HepG2 (cell line): Measurements from ENCODE around the gene RELB. TPM values are rescaled to one million over a fixed set of nuclear protein-coding genes. Genes with fewer than 3 reads are reported as not detected.

Source experiments
- ATAC-seq: fragments of 200-7000 bp; cut with Tn5 transposase; 3 replicates; pipeline ENCODE4 v1.9.1; 2020; ENCODE audit warnings: mild to moderate bottlenecking, moderate library complexity
- BruUV-seq: library from RNA; stranded (reverse); fragments of 400-500 nt; replicated peaks from 2 replicates; lab custom pipeline; 2021; lab: Mats Ljungman, UMichigan
- CTCF ChIA-PET: fragments of 300-600 bp; formaldehyde crosslinking; extraction: SDS; loops from one replicate; lab custom pipeline; 2021; ENCODE audit warnings: low total read pairs, inconsistent platforms, low intra/inter-chr PET ratio; lab: Yijun Ruan, JAX
- POLR2A ChIA-PET: fragments of 350-600 bp; sonication (Branson Sonifier 250); formaldehyde crosslinking; loops from one replicate; lab custom pipeline; 2020; ENCODE audit warnings: antibody characterized with exemption, inconsistent platforms; lab: Yijun Ruan, JAX
- DNase-seq: peaks from one replicate; pipeline ENCODE4 v3.0.0-alpha.2; 2015; ENCODE audit warnings: low spot score
- FAIRE-seq: peaks from 3 replicates; lab custom pipeline; 2011; peaks lifted over from hg19 to GRCh38; lab: Jason Lieb, UNC
- H2AFZ ChIP-seq: one replicate; pipeline ENCODE4 v1.6.1; 2011; ENCODE audit warnings: low read length, inconsistent platforms
- H3K27ac ChIP-seq: fragments of 300-600 bp; 3 replicates; pipeline ENCODE4 v1.8.0; 2011; ENCODE audit warnings: mixed run types, mild to moderate bottlenecking, mixed read lengths, low read length, inconsistent platforms; ENCODE audit not compliant: insufficient read depth; ENCODE audit errors: extremely low read length
- H3K27me3 ChIP-seq, 2 experiments: fragments of 200-600 bp in 1 of 2; 2 replicates in 1 of 2; 3 replicates in 1 of 2; pipeline versions ENCODE4 v1.6.0 to v1.8.0; 2011; ENCODE audit warnings: low read length in 2 of 2, mild to moderate bottlenecking in 2 of 2, moderate library complexity in 2 of 2, inconsistent platforms in 1 of 2; ENCODE audit not compliant: insufficient read depth in 2 of 2, control insufficient read depth in 1 of 2
- H3K36me3 ChIP-seq, 2 experiments: fragments of 200-600 bp in 1 of 2; replicated peaks in 1 of 2; 2 replicates in 1 of 2; 3 replicates in 1 of 2; pipeline versions ENCODE4 v1.5.1 to v1.8.0; 2011; ENCODE audit warnings: low read length in 2 of 2, inconsistent platforms in 1 of 2; ENCODE audit not compliant: insufficient read depth in 2 of 2, control insufficient read depth in 1 of 2
- H3K4me1 ChIP-seq: 2 replicates; pipeline ENCODE4 v1.5.1; 2012; ENCODE audit warnings: low read length, inconsistent platforms; ENCODE audit not compliant: insufficient read depth
- H3K4me2 ChIP-seq: 2 replicates; pipeline ENCODE4 v1.6.0; 2011; ENCODE audit warnings: low read depth, low read length, inconsistent platforms
- H3K4me3 ChIP-seq, 3 experiments: fragments of 200-600 bp in 1 of 3; sonication (generic), shearing (Covaris generic) in 1 of 3; replicated peaks in 1 of 3; 2 replicates each; pipeline ENCODE4 v1.5.1; 2011 to 2016; ENCODE audit warnings: low read length in 3 of 3, inconsistent platforms in 2 of 3, low read depth in 2 of 3, mild to moderate bottlenecking in 2 of 3, control low read depth in 1 of 3, mixed read lengths in 1 of 3; ENCODE audit not compliant: insufficient read depth in 1 of 3
- H3K79me2 ChIP-seq: one replicate; pipeline ENCODE4 v1.6.1; 2011; ENCODE audit warnings: low read length, inconsistent platforms; ENCODE audit not compliant: insufficient read depth
- H3K9ac ChIP-seq: 2 replicates; pipeline ENCODE4 v1.6.0; 2011; ENCODE audit warnings: mild to moderate bottlenecking, low read depth, low read length, inconsistent platforms; ENCODE audit not compliant: insufficient read depth
- H3K9me3 ChIP-seq: 2 replicates; pipeline ENCODE4 v1.5.1; 2012; ENCODE audit warnings: mild to moderate bottlenecking, low read length
- H4K20me1 ChIP-seq: 2 replicates; pipeline ENCODE4 v1.6.0; 2011; ENCODE audit warnings: inconsistent platforms, mild to moderate bottlenecking, low read length, moderate library complexity; ENCODE audit not compliant: insufficient read depth
- ARID3A ChIP-seq: IDR thresholded peaks from 2 replicates; pipeline ENCODE4 v1.6.1; 2012; ENCODE audit warnings: low read depth, low read length, improper control_type of control experiment
- ARID5B ChIP-seq: IDR thresholded peaks from 2 replicates; pipeline ENCODE4 v1.4.0; 2020; ENCODE audit warnings: mild to moderate bottlenecking, missing genetic modification reagents
- ERF ChIP-seq: IDR thresholded peaks from 2 replicates; pipeline ENCODE4 v1.6.1; 2018; ENCODE audit warnings: missing biosample characterization, missing genetic modification reagents
- FOXP4 ChIP-seq: sonication (generic); formaldehyde crosslinking; IDR thresholded peaks from 2 replicates; pipeline ENCODE4 v1.4.0; 2020; ENCODE audit warnings: missing genetic modification reagents
- GRHL1 ChIP-seq: sonication (generic); formaldehyde crosslinking; conservative IDR thresholded peaks from 2 replicates; pipeline ENCODE4 v1.8.0; 2022; ENCODE audit warnings: missing genetic modification reagents
- HDAC2 ChIP-seq: sonication (generic); formaldehyde crosslinking; IDR thresholded peaks from 2 replicates; pipeline ENCODE4 v1.4.0; 2020; ENCODE audit warnings: missing genetic modification reagents
- KDM5A ChIP-seq: fragments of 200-600 bp; sonication (generic); IDR thresholded peaks from 2 replicates; pipeline ENCODE4 v1.7.0; 2018; ENCODE audit warnings: antibody characterized with exemption, mild to moderate bottlenecking, low read length, borderline replicate concordance
- MAFG ChIP-seq: sonication (generic); formaldehyde crosslinking; IDR thresholded peaks from 2 replicates; pipeline ENCODE4 v1.5.1; 2020; ENCODE audit warnings: mild to moderate bottlenecking, missing genetic modification reagents
- MEF2D ChIP-seq: sonication (generic); formaldehyde crosslinking; IDR thresholded peaks from 2 replicates; pipeline ENCODE4 v1.5.1; 2020; ENCODE audit warnings: mild to moderate bottlenecking, missing genetic modification reagents
- PHF20 ChIP-seq: sonication (generic); formaldehyde crosslinking; IDR thresholded peaks from 2 replicates; pipeline ENCODE4 v1.5.0; 2020; ENCODE audit warnings: mild to moderate bottlenecking, missing genetic modification reagents
- PHF21A ChIP-seq: sonication (generic); formaldehyde crosslinking; IDR thresholded peaks from 2 replicates; pipeline ENCODE4 v1.5.0; 2020; ENCODE audit warnings: mild to moderate bottlenecking, missing genetic modification reagents
- SIN3A ChIP-seq: IDR thresholded peaks from 2 replicates; pipeline ENCODE4 v1.6.1; 2011; ENCODE audit warnings: low read depth, mild to moderate bottlenecking, control low read depth, low read length, borderline replicate concordance
- TEAD3 ChIP-seq: optimal IDR thresholded peaks from 2 replicates; pipeline ENCODE3; 2016; ENCODE audit warnings: borderline replicate concordance
- ZNF282 ChIP-seq: fragments of 450-650 bp; IDR thresholded peaks from 2 replicates; pipeline ENCODE4 v1.6.1; 2018; ENCODE audit not compliant: partially characterized antibody
- ZSCAN29 ChIP-seq: sonication (generic); formaldehyde crosslinking; conservative IDR thresholded peaks from 2 replicates; pipeline ENCODE4 v1.4.0; 2020; ENCODE audit warnings: mild to moderate bottlenecking, missing genetic modification reagents
- WGBS: methylation state at CpG from one replicate; pipeline ENCODE4 v1.1.6; 2017; ENCODE audit warnings: low lambda C conversion rate; 5-methylcytosine and 5-hydroxymethylcytosine counted together
- in situ Hi-C: cut with HindIII; loops from 2 replicates; pipeline ENCODE4 v1.10.0; 2017; ENCODE audit warnings: low pct_unique_long_range_greater_than_20kb; ENCODE audit not compliant: extremely low pct_ligation_motif_present
- intact Hi-C: fragments of 100-400 bp; cut with micrococcal nuclease; formaldehyde crosslinking; loops from one replicate; pipeline ENCODE4 v1.10.0; 2022; ENCODE audit not compliant: unreplicated experiment
- polyA plus RNA-seq, 8 experiments: library from polyadenylated mRNA; depleted of rRNA in 3 of 8; stranded (reverse) in 7 of 8; unstranded in 1 of 8; fragments of >200 nt; fragmentation: Illumina TruSeq in 4 of 8; extraction: Trizol in 4 of 8; gene quantifications; 2 replicates each; pipeline versions ENCODE4 v1.2.1 to v1.2.3, GENCODE V29; 2011 to 2016; ENCODE audit warnings: low read depth in 4 of 8, missing spikeins in 1 of 8, mixed read lengths in 1 of 8; ENCODE audit not compliant: insufficient read depth in 1 of 8
- total RNA-seq, 5 experiments: library from RNA; depleted of rRNA; stranded (reverse); fragments of >200 nt; fragmentation: Illumina TruSeq; extraction: Trizol; gene quantifications; 2 replicates each; pipeline ENCODE4 v1.2.3, GENCODE V29; 2016; ENCODE audit warnings: low read depth in 1 of 5

The RELB gene
- total and polyA plus RNA-seq, 2 of the 13 experiments (the other 11 are each of a cell fraction or from before 2014, with no cell fraction given), result 1.9 to 3.5 TPM

GRCh38 chr19:45008552-45008951 is 7.3 kb downstream of the RELB start:
- ChIA-PET CTCF (no interaction called here), POLR2A (no interaction called here)
- H3K27me3 ChIP-seq, result no peaks in the 10 kb centered on the region
- BruUV-seq, result no TSS peak
- peaks cover 9% of the 10 kb centered on the region; the same call in 1 of the 2 replicates for H3K4me1 ChIP-seq
- intact Hi-C loops (no loop called here), in situ Hi-C loops (no loop called here)
- no peak for DNase-seq
- FAIRE-seq, result no peak
- H2AFZ ChIP-seq, result no peak overlapping the region
- ATAC-seq, result peak; percentile 47; the same call in 2 of the 3 replicates
- H3K27ac ChIP-seq, result no peak overlapping the region
- no peaks in the 10 kb centered on the region for H3K9me3 ChIP-seq
- H3K79me2 ChIP-seq, result no peaks in the 10 kb centered on the region
- WGBS, result 77% methylated on average over 3 of the region's 10 CpGs
- TF ChIP-seq GRHL1 (CRISPR knock-in tag) (no peak), ARID3A (no peak), ZNF282 (no peak), MEF2D (CRISPR knock-in tag) (no peak), ARID5B (CRISPR knock-in tag) (no peak), ZSCAN29 (no peak), MAFG (CRISPR knock-in tag) (no peak), SIN3A (no peak), HDAC2 (CRISPR knock-in tag) (no peak), PHF21A (CRISPR knock-in tag) (no peak), ERF (CRISPR knock-in tag) (no peak), PHF20 (CRISPR knock-in tag) (no peak), KDM5A (no peak), FOXP4 (no peak), TEAD3 (CRISPR knock-in tag) (no peak)
- H3K4me3 ChIP-seq, result no peak overlapping the region
- H3K36me3 ChIP-seq, result no peaks in the 10 kb centered on the region; a peak in 1 of 5 replicates
- no peaks in the 10 kb centered on the region for H4K20me1 ChIP-seq
- no peak overlapping the region for H3K4me2 ChIP-seq
- no peak overlapping the region for H3K9ac ChIP-seq
